Measurements from ENCODE around the gene MCTP1.

The MCTP1 gene

DNA sequence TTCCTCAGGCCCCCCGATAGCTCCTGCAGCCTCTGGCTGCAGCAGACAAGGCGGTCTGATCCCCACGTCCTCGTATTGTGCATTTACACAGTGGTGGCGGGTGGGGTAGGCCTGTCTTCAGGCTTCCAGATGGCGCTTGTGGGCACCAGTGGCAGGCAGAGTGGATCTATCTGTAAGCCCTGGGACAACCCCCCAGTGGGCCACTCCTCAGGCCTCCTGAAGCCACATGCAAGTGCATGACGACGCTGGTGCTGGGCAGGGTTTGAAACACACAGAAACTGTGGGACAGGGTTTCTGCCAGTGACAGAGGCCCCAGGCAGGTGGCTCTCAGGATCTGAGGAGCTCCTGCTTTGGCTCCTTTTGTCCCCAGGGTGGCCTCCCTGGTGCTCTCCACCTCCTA lies 624.4 kb downstream of the MCTP1 start:
- H3K4me2 ChIP-seq (ENCODE audit: low read depth, low read length, poor library complexity, severe bottlenecking) = no peak overlapping the region
- no peaks in the 10 kb centered on the region for H3K79me2 ChIP-seq (ENCODE audit: insufficient read depth, low read length)
- H3K9me2 ChIP-seq (replicated peaks; ENCODE audit: low read depth, low read length) = no peaks in the 10 kb centered on the region
- no peaks in the 10 kb centered on the region for H3K27me3 ChIP-seq (ENCODE audit: insufficient read depth, low read length, poor library complexity, severe bottlenecking)
- H2AFZ ChIP-seq (ENCODE audit: low read length) = no peak overlapping the region
- peaks cover 35% of the 10 kb centered on the region; the same call in 1 of the 2 replicates for H3K36me3 ChIP-seq (ENCODE audit: insufficient read depth, low read length)
- no peaks in the 10 kb centered on the region for H4K20me1 ChIP-seq (ENCODE audit: insufficient read depth, low read length, poor library complexity, severe bottlenecking)
- no peaks in the 10 kb centered on the region for H3F3A ChIP-seq (ENCODE audit: low read depth)
- H3K9ac ChIP-seq (ENCODE audit: low read depth, low read length, poor library complexity, severe bottlenecking) = no peak overlapping the region
- no peak overlapping the region for H3K4me3 ChIP-seq (ENCODE audit: low read length, poor library complexity, severe bottlenecking)
- no peaks in the 10 kb centered on the region for H3K4me1 ChIP-seq (ENCODE audit: insufficient read depth, low read length, poor library complexity, severe bottlenecking)
- peaks cover 6% of the 10 kb centered on the region; the same call in 1 of the 2 replicates for H3K9me3 ChIP-seq (ENCODE audit: insufficient read depth, low read depth, low read length)
- TF ChIP-seq EZH2phosphoT487 (IDR thresholded peaks at IDR 0.05; ENCODE audit: borderline replicate concordance) (no peak), CTCF (conservative IDR thresholded peaks at IDR 0.05; ENCODE audit: low read length) (no peak)

- peaks cover 35% of the 10 kb centered on the region; the same call in 1 of the 2 replicates for H3K36me3 ChIP-seq (ENCODE audit: insufficient read depth, low read length)
- H3K4me3 ChIP-seq (ENCODE audit: low read length, poor library complexity, severe bottlenecking) = no peak overlapping the region
- no peak for TF ChIP-seq EZH2phosphoT487 (IDR thresholded peaks at IDR 0.05; ENCODE audit: borderline replicate concordance)
Observed at GRCh38 chr5:94658272-94658671, 626.6 kb downstream of the MCTP1 start.

More at GRCh38 chr5:94658272-94658671, 626.6 kb downstream of the MCTP1 start:
- Histone ChIP-seq H3K9me3 (ENCODE audit: insufficient read depth, low read depth, low read length) (peaks cover 6% of the 10 kb centered on the region; the same call in 1 of the 2 replicates), H3F3A (ENCODE audit: low read depth) (no peaks in the 10 kb centered on the region), H3K4me2 (ENCODE audit: low read depth, low read length, poor library complexity, severe bottlenecking) (no peak overlapping the region), H3K4me1 (ENCODE audit: insufficient read depth, low read length, poor library complexity, severe bottlenecking) (no peaks in the 10 kb centered on the region), H4K20me1 (ENCODE audit: insufficient read depth, low read length, poor library complexity, severe bottlenecking) (no peaks in the 10 kb centered on the region), H3K9ac (ENCODE audit: low read depth, low read length, poor library complexity, severe bottlenecking) (no peak overlapping the region), H3K79me2 (ENCODE audit: insufficient read depth, low read length) (no peaks in the 10 kb centered on the region), H3K27me3 (ENCODE audit: insufficient read depth, low read length, poor library complexity, severe bottlenecking) (no peaks in the 10 kb centered on the region), H2AFZ (ENCODE audit: low read length) (no peak overlapping the region), H3K9me2 (replicated peaks; ENCODE audit: low read depth, low read length) (no peaks in the 10 kb centered on the region)
